Immature natural killer cell (primary cell): ENCODE measurements around the gene TP63. TPM values are rescaled to one million over a fixed set of nuclear protein-coding genes. Genes with fewer than 3 reads are reported as not detected.
"Not testable (repeated sequence)": the region's sequence is repeated elsewhere in the genome, so short reads cannot be mapped to it uniquely, and the experiment has no call there.

Experiments used
- DNase-seq, 3 donors: peaks; one replicate each; pipeline ENCODE4 v3.0.0; 2022; ENCODE audit warnings: mixed read lengths in 1 of 3
- H3K27ac Mint-ChIP-seq, 6 donors: one replicate each; pipeline ENCODE4 v1.8.0; 2020; ENCODE audit warnings: mixed read lengths in 6 of 6, mild to moderate bottlenecking in 5 of 6, inconsistent platforms in 4 of 6, moderate library complexity in 3 of 6
- H3K27me3 Mint-ChIP-seq, 3 donors: one replicate each; pipeline ENCODE4 v1.8.0; 2020 to 2021; ENCODE audit warnings: low read depth in 3 of 3, mild to moderate bottlenecking in 3 of 3, mixed read lengths in 3 of 3, moderate library complexity in 3 of 3, inconsistent platforms in 1 of 3
- H3K36me3 Mint-ChIP-seq, 3 donors: one replicate each; pipeline ENCODE4 v1.8.0; 2020; ENCODE audit warnings: mixed read lengths in 3 of 3, inconsistent platforms in 2 of 3, mild to moderate bottlenecking in 2 of 3
- H3K4me1 Mint-ChIP-seq, 2 donors: one replicate each; pipeline ENCODE4 v1.8.0; 2020; ENCODE audit warnings: inconsistent platforms in 2 of 2, mild to moderate bottlenecking in 2 of 2, mixed read lengths in 2 of 2, moderate library complexity in 1 of 2
- H3K4me3 Mint-ChIP-seq, 5 donors: one replicate each; pipeline ENCODE4 v1.8.0; 2020; ENCODE audit warnings: mild to moderate bottlenecking in 5 of 5, mixed read lengths in 5 of 5, inconsistent platforms in 3 of 5, moderate library complexity in 3 of 5
- H3K9me3 Mint-ChIP-seq, 6 donors: one replicate each; pipeline ENCODE4 v1.8.0; 2020; ENCODE audit warnings: mild to moderate bottlenecking in 6 of 6, mixed read lengths in 6 of 6, inconsistent platforms in 4 of 6, moderate library complexity in 3 of 6
- polyA plus RNA-seq, 3 donors: library from polyadenylated mRNA; unstranded; fragments of 300-500 nt; fragmentation: Illumina TruSeq; gene quantifications; one replicate each; pipeline ENCODE4 v1.2.3, GENCODE V29; 2021

The TP63 gene
- polyA plus RNA-seq, 3 donors from 2014 or later, result not detected

- Mint-ChIP-seq H3K9me3 (peaks cover 0 to 9% (median 6%) of the 10 kb centered on the region in 6 donors), H3K27ac (no peak overlapping the region), H3K27me3 (peaks cover 0 to 5% (median 2%) of the 10 kb centered on the region in 3 donors), H3K4me3 (no peak overlapping the region), H3K36me3 (no peaks in the 10 kb centered on the region), H3K4me1 (no peaks in the 10 kb centered on the region)
- DNase-seq, result no peak
Observed at GRCh38 chr3:189727898-189728297, 96.7 kb downstream of the TP63 start.

- Mint-ChIP-seq H3K27ac (no peak overlapping the region), H3K4me1 (no peaks in the 10 kb centered on the region), H3K9me3 (peaks cover 0 to 9% (median 6%) of the 10 kb centered on the region in 6 donors), H3K4me3 (no peak overlapping the region), H3K27me3 (peaks cover 0 to 5% (median 2%) of the 10 kb centered on the region in 3 donors), H3K36me3 (no peaks in the 10 kb centered on the region)
- no peak for DNase-seq
Observed at GRCh38 chr3:189728915-189729314, 97.7 kb downstream of the TP63 start.

DNA sequence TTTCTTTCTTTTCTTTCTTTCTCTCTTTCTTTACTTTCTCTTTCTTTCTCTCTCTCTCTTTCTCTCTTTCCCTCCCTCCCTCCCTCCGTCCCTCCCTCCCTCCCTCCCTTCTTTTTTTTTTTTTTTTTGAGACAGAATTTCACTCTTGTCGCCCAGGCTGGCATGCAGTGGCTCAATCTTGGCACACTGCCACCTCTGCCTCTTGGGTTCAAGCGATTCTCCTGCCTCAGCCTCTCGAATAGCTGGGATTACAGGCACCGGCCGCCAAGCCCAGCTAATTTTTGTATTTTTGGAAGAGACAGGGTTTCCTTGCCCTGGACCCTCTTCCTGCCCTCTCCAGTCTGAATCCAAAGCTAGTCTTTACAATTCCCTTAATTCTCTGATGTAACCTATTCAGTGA, 102.9 kb downstream of the TP63 start:
- H3K27me3 Mint-ChIP-seq, result no peaks in the 10 kb centered on the region
- H3K9me3 Mint-ChIP-seq, result peaks cover 1 to 9% (median 5%) of the 10 kb centered on the region in 6 donors
- DNase-seq, result no peak
- H3K4me1 Mint-ChIP-seq, result no peaks in the 10 kb centered on the region
- no peak overlapping the region for H3K4me3 Mint-ChIP-seq
- H3K36me3 Mint-ChIP-seq, result no peaks in the 10 kb centered on the region
- no peak overlapping the region for H3K27ac Mint-ChIP-seq

DNA sequence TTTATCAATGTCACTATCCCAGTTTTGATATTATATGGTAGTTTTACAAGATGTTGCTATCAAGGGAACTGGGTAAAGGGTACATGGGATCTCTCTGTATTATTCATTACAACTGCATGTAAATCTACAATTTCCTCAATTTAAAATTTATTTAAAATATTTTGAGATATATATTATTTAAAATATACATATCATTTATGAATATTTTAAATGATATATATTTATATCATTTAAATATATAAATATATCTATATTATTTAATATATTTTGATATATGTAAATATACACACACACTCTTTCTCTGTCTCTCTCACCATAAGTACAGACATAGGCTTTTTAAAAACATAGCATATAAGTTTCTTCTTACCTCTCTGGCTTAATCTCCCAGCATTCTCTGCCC, 104.7 kb downstream of the TP63 start:
- no peaks in the 10 kb centered on the region for H3K27me3 Mint-ChIP-seq
- H3K4me1 Mint-ChIP-seq, result no peaks in the 10 kb centered on the region
- DNase-seq, result no peak
- H3K4me3 Mint-ChIP-seq, result no peak overlapping the region
- H3K36me3 Mint-ChIP-seq, result no peaks in the 10 kb centered on the region
- peaks cover 1 to 9% (median 3%) of the 10 kb centered on the region in 6 donors for H3K9me3 Mint-ChIP-seq
- H3K27ac Mint-ChIP-seq, result no peak overlapping the region

DNA sequence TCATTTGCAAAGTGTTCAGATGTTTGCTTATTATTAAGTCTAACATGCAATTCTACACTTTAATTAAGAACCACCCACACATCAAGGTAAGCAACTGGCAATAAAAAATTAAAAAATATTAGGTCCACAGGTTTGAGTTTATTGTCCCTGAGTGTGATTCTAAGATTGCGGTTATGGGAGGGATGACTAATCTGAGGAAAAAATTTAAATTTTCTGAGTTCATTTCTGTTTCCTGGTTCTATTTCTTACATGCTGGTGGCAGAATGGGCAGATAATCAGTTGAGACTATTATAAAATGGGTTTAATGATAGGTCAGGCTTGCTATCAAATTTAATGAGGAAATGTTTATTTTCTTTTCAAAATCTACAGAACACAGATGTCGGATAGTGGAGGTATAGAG, 105.9 kb downstream of the TP63 start:
- Mint-ChIP-seq H3K27me3 (no peaks in the 10 kb centered on the region), H3K4me1 (no peaks in the 10 kb centered on the region), H3K27ac (no peak overlapping the region), H3K4me3 (no peak overlapping the region), H3K36me3 (no peaks in the 10 kb centered on the region), H3K9me3 (peaks cover 1 to 9% (median 4%) of the 10 kb centered on the region in 6 donors)
- no peak for DNase-seq

DNA sequence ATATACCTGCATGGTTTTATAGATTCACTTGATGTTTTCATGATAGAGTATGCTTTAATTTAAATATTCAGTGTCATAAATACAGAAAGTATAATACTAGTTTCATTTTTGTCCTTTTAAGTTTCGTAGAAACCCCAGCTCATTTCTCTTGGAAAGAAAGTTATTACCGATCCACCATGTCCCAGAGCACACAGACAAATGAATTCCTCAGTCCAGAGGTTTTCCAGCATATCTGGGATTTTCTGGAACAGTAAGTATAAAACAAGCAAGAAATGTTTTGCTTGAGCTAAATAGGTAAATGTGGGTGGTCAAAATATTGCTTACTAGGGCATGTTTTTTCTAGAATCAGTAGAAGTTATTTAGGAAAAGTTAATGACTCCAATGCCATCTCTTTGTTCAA, 106.4 kb downstream of the TP63 start:
- H3K4me3 Mint-ChIP-seq, result no peak overlapping the region
- peaks cover 2 to 14% (median 7%) of the 10 kb centered on the region in 6 donors for H3K9me3 Mint-ChIP-seq
- DNase-seq, result no peak
- H3K27ac Mint-ChIP-seq, result no peak overlapping the region
- no peaks in the 10 kb centered on the region for H3K27me3 Mint-ChIP-seq
- no peaks in the 10 kb centered on the region for H3K4me1 Mint-ChIP-seq
- no peaks in the 10 kb centered on the region for H3K36me3 Mint-ChIP-seq

DNA sequence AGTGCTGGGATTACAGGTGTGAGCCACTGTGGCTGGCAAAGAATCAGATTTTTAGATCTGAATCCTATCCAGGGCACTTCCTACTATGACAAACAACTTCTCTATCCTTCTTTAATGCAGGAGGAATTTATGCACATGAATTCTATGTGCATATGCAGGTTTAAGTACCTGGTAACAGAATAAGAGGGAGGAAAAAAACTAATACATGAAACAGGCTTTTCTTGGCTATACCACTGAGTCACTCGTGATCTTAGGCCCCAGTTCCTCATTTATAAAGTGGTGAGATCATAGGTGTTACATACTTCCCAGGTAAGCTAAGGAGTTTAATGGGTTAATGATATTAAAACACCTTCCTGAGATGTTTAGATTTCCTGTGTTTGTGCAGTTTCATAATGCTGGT, 108.2 kb downstream of the TP63 start:
- Mint-ChIP-seq H3K27ac (no peak overlapping the region), H3K27me3 (no peaks in the 10 kb centered on the region), H3K36me3 (no peaks in the 10 kb centered on the region), H3K4me1 (no peaks in the 10 kb centered on the region), H3K4me3 (no peak overlapping the region), H3K9me3 (peaks cover 5 to 20% (median 13%) of the 10 kb centered on the region in 6 donors)
- no peak for DNase-seq

DNA sequence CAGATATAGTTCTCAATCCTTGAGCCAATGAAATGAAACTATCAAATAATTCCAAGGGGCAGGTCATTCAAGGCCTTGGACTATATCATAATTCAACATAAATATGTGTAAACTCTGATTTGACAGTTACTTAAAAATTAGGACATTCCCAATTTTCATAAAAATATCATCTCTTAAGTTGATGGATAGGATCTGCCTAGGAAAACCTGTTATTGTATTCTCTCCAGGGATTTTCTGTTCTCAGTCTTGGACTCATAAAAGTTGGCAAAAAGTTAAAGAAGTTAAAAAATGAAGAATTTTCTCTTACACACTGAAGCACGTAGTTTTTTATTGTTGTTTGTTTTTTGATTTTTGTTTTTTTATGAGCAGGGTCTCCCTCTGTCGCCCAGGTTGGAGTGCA, 109.0 kb downstream of the TP63 start:
- H3K27me3 Mint-ChIP-seq, result peaks cover 0 to 1% (median 0%) of the 10 kb centered on the region in 3 donors
- H3K4me3 Mint-ChIP-seq, result no peak overlapping the region
- no peak overlapping the region for H3K27ac Mint-ChIP-seq
- H3K9me3 Mint-ChIP-seq, result peaks cover 5 to 18% (median 15%) of the 10 kb centered on the region in 6 donors
- no peak for DNase-seq
- H3K36me3 Mint-ChIP-seq, result no peaks in the 10 kb centered on the region
- no peaks in the 10 kb centered on the region for H3K4me1 Mint-ChIP-seq

DNA sequence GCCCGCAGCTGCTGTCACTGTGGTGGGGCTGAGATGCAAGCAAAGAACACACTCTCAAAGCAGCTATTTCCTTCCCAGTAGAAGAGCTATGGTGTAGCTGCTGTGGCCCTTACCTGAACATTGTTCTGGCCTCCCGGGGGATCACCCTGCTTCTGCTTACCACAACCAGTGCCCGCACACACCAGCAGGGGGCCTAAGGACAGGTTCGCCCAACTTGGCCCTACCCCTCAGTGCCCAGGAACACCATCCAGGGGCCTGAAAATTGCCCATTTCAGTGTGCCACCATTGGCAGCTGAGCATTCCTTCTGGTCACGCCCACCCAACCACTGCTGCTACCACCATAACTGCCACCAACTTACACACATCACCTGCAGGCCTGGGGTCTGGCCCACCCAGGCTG, 113.0 kb downstream of the TP63 start:
- H3K4me1 Mint-ChIP-seq, result no peaks in the 10 kb centered on the region
- H3K36me3 Mint-ChIP-seq, result no peaks in the 10 kb centered on the region
- H3K9me3 Mint-ChIP-seq, result peaks cover 3 to 39% (median 14%) of the 10 kb centered on the region in 6 donors
- no peak for DNase-seq
- H3K27ac Mint-ChIP-seq, result no peak overlapping the region
- H3K4me3 Mint-ChIP-seq, result no peak overlapping the region
- peaks cover 0 to 5% (median 1%) of the 10 kb centered on the region in 3 donors for H3K27me3 Mint-ChIP-seq

GRCh38 chr3:189745622-189746021, 114.4 kb downstream of the TP63 start:
- no peak for DNase-seq
- peaks cover 3 to 39% (median 14%) of the 10 kb centered on the region in 6 donors for H3K9me3 Mint-ChIP-seq
- H3K36me3 Mint-ChIP-seq, result no peaks in the 10 kb centered on the region
- H3K27me3 Mint-ChIP-seq, result peaks cover 0 to 5% (median 1%) of the 10 kb centered on the region in 3 donors
- H3K4me3 Mint-ChIP-seq, result no peak overlapping the region
- H3K27ac Mint-ChIP-seq, result no peak overlapping the region
- no peaks in the 10 kb centered on the region for H3K4me1 Mint-ChIP-seq

- peaks cover 1 to 6% (median 4%) of the 10 kb centered on the region in 3 donors for H3K27me3 Mint-ChIP-seq
- no peak overlapping the region for H3K27ac Mint-ChIP-seq
- H3K36me3 Mint-ChIP-seq, result no peaks in the 10 kb centered on the region
- H3K4me1 Mint-ChIP-seq, result no peaks in the 10 kb centered on the region
- peaks cover 4 to 32% (median 11%) of the 10 kb centered on the region in 6 donors for H3K9me3 Mint-ChIP-seq
- no peak for DNase-seq
- H3K4me3 Mint-ChIP-seq, result no peak overlapping the region
Observed at GRCh38 chr3:189748046-189748445, 116.9 kb downstream of the TP63 start.

DNA sequence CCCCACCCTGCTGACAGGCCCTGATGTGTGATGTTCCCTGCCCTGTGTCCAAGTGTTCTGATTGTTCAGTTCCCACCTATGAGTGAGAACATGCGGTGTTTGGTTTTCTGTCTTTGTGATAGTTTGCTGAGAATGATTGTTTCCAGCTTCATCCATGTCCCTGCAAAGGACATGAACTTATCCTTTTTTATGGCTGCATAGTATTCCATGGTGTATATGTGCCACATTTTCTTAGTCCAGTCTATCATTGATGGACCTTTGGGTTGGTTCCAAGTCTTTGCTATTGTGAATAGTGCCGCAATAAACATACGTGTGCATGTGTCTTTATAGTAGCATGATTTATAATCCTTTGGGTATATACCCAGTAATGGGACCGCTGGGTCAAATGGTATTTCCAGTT, 119.8 kb downstream of the TP63 start:
- DNase-seq, H3K4me3 Mint-ChIP-seq, H3K27me3 Mint-ChIP-seq, H3K36me3 Mint-ChIP-seq, H3K27ac Mint-ChIP-seq, H3K4me1 Mint-ChIP-seq: not testable (repeated sequence)
- peaks cover 0 to 18% (median 4%) of the 10 kb centered on the region in 6 donors for H3K9me3 Mint-ChIP-seq

DNA sequence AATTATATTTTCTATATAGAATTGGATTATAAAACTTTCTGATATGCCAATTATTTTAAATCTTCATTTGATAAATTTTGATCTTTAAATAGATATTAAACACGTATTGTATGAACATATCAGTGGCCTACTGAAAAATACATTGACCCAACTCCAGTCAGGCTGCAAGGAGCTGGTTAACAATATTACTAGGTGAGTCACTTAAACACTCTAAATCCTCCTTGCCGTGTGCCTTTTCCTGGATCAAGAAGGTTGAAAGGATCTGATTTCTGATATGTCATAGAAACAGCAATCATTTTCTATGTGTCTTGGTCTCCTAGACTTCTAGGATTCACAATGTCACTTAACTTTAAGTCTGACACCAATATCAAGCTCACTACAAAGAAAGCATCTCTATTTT, 123.2 kb downstream of the TP63 start:
- DNase-seq, result no peak
- Mint-ChIP-seq H3K27me3 (peaks cover 0 to 4% (median 2%) of the 10 kb centered on the region in 3 donors), H3K4me3 (no peak overlapping the region), H3K9me3 (peaks cover 0 to 14% (median 2%) of the 10 kb centered on the region in 6 donors), H3K4me1 (no peaks in the 10 kb centered on the region), H3K27ac (no peak overlapping the region), H3K36me3 (no peaks in the 10 kb centered on the region)

DNA sequence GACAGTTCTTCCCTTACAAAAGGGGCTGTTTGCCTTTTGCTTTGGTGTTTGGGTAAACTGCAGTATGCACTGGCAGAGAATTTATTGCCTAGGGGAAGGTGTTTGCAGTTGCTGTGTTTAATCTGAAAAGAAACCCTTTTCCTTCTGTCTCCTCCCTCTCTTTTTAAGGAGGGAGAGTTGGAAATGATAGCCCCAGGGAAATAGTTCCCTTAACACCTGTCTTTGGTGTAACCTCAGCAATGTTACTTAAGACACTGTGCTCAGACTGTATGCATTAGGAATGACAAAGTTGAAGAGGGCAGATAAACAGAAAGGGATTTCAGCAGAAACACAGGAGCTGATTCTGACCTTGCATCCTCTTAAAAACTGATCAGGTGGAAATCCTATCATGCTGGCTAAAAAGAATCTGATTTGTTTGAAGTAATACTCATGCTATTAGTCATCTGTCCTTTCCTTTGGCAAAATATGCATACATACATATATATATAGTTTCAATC, 125.4 kb downstream of the TP63 start:
- Mint-ChIP-seq H3K4me1 (no peaks in the 10 kb centered on the region), H3K27me3 (peaks cover 0 to 3% (median 1%) of the 10 kb centered on the region in 3 donors), H3K27ac (no peak overlapping the region), H3K9me3 (peaks cover 0 to 19% (median 1%) of the 10 kb centered on the region in 6 donors), H3K4me3 (no peak overlapping the region), H3K36me3 (no peaks in the 10 kb centered on the region)
- no peak for DNase-seq

GRCh38 chr3:189758186-189758585, 127.0 kb downstream of the TP63 start:
- H3K36me3 Mint-ChIP-seq, result no peaks in the 10 kb centered on the region
- no peak for DNase-seq

More at GRCh38 chr3:189758186-189758585, 127.0 kb downstream of the TP63 start:
- H3K27me3 Mint-ChIP-seq, result no peaks in the 10 kb centered on the region
- no peak overlapping the region for H3K27ac Mint-ChIP-seq
- H3K4me3 Mint-ChIP-seq, result no peak overlapping the region
- H3K9me3 Mint-ChIP-seq, result peaks cover 0 to 19% (median 0%) of the 10 kb centered on the region in 6 donors
- H3K4me1 Mint-ChIP-seq, result no peaks in the 10 kb centered on the region
